ENCODE results near the gene CHTF18.

The CHTF18 gene

DNA sequence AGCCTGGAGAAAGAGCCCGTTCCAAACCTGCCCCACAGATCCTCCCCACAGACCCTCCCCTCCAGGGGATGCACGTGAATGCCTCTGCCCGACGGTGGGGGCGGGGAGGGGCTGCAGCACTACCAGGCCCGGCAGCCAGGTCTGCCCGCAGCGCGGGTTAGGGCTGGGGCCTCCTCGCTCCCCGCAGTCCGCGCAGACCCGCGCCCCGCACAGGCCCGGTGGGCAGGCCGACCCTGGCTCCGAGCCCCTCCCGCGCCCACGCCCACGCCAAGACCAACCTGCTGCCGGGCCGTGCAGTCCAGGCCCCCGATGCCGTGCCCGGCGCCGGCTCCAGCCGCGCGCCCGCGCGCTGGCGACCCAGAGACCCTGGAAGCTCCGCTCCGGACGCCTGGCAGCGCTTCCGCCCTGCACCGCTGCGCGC, 432 bp upstream of the CHTF18 start, which contains the start of gene RPUSD1:
Gene RPUSD1, minus strand, starts transcription at position 404 of the 421 bp plus-strand sequence. CDS start 644 bp downstream, outside the sequence.
- Mint-ChIP-seq H3K4me3 (peak within 1 kb of the TSS; percentile 86), H3K27me3 (ENCODE audit: low read depth) (no peaks in the 10 kb centered on the region), H3K9me3 (no peaks in the 10 kb centered on the region), H3K27ac (peak within 1 kb of the TSS; percentile 77), H3K4me1 (ENCODE audit: low read depth) (no peaks in the 10 kb centered on the region), H3K36me3 (ENCODE audit: low read depth) (peaks cover 6% of the 10 kb centered on the region)

DNA sequence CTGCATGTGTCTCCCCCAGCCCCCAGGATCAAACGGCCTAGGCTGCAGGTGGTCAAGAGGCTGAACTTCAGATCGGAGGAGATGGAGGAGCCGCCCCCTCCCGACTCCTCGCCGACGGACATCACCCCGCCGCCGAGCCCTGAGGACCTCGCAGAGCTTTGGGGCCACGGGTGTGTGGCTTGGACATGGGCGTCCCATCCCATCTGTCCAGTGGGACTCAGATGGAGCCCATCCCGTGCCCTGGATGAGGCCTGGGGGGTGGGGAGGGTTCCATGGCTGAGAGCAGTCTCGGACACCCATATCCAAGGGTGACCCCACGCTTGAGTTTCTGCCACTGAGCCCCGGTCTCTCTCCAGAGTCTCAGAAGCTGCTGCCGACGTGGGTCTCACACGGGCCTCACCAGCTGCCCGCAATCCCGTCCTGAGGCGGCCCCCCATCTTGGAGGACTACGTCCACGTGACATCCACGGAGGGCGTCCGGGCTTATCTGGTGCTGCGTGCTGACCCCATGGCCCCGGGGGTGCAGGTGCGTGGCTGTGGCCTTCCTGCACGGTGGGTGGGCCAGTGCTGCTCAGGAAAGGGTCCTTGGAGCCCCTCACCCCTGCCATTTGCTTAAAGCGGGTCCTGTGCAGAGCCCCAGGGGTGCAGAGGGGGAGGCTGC, 901 bp downstream of the CHTF18 start:
- H3K9me3 Mint-ChIP-seq, result no peaks in the 10 kb centered on the region
- no peaks in the 10 kb centered on the region for H3K4me1 Mint-ChIP-seq (ENCODE audit: low read depth)

DNA sequence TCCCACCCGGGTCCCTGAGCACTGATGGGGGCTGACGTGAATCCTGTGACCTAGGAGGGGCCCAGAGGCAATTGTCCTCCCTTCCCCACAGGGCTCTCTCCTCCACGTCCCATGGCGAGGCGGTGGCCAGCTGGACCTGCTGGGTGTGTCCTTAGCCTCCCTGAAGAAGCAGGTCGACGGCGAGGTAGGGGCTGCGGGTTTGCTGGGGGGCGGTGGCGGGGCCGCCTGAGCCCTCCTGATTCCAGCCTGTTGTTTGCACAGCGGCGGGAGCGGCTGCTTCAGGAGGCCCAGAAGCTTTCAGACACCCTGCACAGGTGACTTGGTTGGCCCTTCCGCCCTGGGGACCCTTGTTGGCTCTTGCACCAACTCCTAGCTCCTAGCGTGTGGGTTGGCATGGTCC, 1.7 kb downstream of the CHTF18 start:
- H3K9me3 Mint-ChIP-seq, result no peaks in the 10 kb centered on the region
- no peaks in the 10 kb centered on the region for H3K4me1 Mint-ChIP-seq (ENCODE audit: low read depth)
- H3K4me3 Mint-ChIP-seq, result peak overlapping the region; percentile 62
- H3K36me3 Mint-ChIP-seq (ENCODE audit: low read depth), result peaks cover 6% of the 10 kb centered on the region
- no peaks in the 10 kb centered on the region for H3K27me3 Mint-ChIP-seq (ENCODE audit: low read depth)
- H3K27ac Mint-ChIP-seq, result no peak overlapping the region

More for the DNA sequence above, 901 bp downstream of the CHTF18 start:
- H3K4me3 Mint-ChIP-seq, result peak overlapping the region; percentile 25
- H3K27ac Mint-ChIP-seq, result no peak overlapping the region
- peaks cover 6% of the 10 kb centered on the region for H3K36me3 Mint-ChIP-seq (ENCODE audit: low read depth)
- no peaks in the 10 kb centered on the region for H3K27me3 Mint-ChIP-seq (ENCODE audit: low read depth)

DNA sequence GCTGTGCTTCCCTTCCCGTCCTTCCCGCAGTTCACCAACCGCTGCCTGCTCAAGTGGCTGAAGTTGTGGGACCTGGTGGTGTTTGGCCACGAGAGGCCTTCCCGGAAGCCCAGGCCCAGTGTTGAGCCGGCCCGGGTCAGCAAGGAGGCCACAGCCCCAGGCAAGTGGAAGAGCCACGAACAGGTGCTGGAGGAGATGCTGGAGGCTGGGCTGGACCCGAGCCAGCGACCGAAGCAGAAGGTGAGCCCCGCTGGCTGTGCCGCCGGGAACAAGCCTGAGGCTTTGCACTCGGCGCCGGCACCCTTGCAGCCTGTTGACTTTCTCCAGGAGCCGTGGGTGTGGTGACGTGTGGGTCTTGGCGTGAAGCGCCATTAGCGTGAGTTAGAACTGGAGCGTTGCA, 2.7 kb downstream of the CHTF18 start:
- Mint-ChIP-seq H3K36me3 (ENCODE audit: low read depth) (peaks cover 6% of the 10 kb centered on the region), H3K9me3 (no peaks in the 10 kb centered on the region), H3K27ac (no peak overlapping the region), H3K27me3 (ENCODE audit: low read depth) (no peaks in the 10 kb centered on the region), H3K4me3 (no peak overlapping the region), H3K4me1 (ENCODE audit: low read depth) (no peaks in the 10 kb centered on the region)

DNA sequence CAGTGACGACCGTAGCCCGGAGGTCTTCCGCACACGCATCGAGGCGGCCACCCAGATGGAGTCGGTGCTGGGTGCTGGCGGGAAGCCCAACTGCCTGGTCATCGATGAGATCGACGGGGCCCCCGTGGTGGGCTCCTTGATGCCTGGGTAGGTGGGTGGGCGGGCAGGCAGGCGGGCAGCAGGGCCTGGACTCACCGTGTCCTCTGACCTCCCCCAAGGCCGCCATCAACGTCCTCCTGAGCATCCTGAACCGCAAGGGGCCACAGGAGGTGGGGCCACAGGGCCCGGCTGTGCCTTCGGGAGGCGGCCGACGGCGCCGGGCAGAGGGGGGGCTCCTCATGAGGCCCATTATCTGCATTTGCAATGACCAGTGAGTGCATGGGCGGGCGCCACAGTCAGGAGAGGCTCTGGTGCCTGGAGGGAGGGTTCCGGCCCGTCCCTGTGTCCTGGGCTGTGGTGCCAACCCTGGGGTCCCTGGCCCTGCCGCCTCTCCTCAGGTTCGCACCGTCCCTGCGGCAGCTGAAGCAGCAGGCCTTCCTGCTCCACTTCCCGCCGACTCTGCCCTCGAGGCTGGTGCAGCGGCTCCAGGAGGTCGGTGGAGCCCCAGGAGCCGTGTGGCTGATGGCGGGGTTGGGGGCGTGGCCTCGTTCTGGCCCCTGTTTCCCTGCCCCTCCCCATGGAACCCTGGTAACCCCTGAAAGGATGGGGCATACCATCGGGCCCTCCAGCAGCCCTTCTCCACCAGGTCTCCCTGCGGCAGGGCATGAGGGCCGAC, 4.0 kb downstream of the CHTF18 start:
- Mint-ChIP-seq H3K9me3 (no peaks in the 10 kb centered on the region), H3K27me3 (ENCODE audit: low read depth) (no peaks in the 10 kb centered on the region), H3K27ac (no peak overlapping the region), H3K4me1 (ENCODE audit: low read depth) (no peaks in the 10 kb centered on the region), H3K36me3 (ENCODE audit: low read depth) (peaks cover 7% of the 10 kb centered on the region), H3K4me3 (no peak overlapping the region)

DNA sequence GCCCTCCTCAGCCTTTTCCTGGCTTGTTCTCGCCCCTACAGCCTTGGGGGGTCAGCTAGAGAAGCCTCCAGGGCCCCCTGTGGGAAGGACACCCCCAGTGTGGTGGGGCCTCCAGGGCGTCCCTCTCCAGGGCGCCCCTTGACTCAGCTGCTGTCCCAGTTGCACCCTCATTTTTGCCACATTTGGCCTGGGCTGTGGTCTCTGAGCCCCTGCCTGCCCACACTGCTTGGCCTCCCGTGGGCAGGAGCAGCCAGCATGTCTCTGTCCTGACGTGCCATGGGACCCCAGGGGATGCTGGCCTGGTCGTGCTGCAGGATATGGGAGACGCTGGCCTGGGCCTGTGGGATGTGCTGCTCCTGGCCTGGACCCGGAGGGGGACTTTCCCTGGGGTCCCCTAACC, 5.0 kb downstream of the CHTF18 start:
- H3K4me3 Mint-ChIP-seq, result no peak overlapping the region
- H3K4me1 Mint-ChIP-seq (ENCODE audit: low read depth), result no peaks in the 10 kb centered on the region
- no peak overlapping the region for H3K27ac Mint-ChIP-seq
- H3K36me3 Mint-ChIP-seq (ENCODE audit: low read depth), result peaks cover 12% of the 10 kb centered on the region
- H3K27me3 Mint-ChIP-seq (ENCODE audit: low read depth), result no peaks in the 10 kb centered on the region
- H3K9me3 Mint-ChIP-seq, result no peaks in the 10 kb centered on the region

DNA sequence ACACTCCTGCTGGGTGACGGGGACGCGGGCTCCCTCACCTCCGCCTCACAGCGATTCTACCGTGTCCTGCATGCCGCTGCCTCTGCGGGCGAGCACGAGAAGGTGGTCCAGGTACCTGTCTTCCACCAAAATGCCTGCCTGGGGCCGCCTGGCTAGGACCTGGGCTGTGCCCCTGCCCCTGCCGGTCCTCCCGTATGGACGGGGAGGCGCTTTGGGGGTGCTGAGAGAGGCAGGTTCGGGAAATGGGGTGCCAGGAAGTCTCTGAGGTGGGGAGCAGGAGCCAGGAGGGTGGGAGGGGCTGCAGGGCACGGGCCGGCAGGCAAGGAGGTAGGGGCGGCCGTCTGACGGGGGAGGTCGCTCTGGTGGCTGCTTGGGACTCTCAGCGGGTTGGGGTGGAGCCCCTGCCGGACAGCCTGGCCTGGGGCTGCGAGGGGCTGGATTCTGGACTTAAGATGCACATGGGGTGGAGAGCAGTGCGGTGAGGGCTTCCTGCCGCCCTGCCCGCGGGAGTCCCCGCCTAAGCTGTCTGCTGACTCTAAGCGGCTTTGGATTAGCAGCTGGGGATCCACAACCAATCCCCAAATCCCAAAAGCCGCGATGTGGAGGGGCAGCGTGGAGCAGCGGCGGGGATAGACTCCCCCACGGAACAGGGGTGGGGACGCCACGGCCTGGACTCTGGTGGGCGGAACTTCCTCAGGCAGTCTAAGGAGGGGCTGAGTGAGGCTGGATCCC, 5.8 kb downstream of the CHTF18 start:
- Mint-ChIP-seq H3K4me3 (no peak overlapping the region), H3K27ac (no peak overlapping the region), H3K4me1 (ENCODE audit: low read depth) (no peaks in the 10 kb centered on the region), H3K36me3 (ENCODE audit: low read depth) (peaks cover 12% of the 10 kb centered on the region), H3K9me3 (no peaks in the 10 kb centered on the region), H3K27me3 (ENCODE audit: low read depth) (no peaks in the 10 kb centered on the region)

DNA sequence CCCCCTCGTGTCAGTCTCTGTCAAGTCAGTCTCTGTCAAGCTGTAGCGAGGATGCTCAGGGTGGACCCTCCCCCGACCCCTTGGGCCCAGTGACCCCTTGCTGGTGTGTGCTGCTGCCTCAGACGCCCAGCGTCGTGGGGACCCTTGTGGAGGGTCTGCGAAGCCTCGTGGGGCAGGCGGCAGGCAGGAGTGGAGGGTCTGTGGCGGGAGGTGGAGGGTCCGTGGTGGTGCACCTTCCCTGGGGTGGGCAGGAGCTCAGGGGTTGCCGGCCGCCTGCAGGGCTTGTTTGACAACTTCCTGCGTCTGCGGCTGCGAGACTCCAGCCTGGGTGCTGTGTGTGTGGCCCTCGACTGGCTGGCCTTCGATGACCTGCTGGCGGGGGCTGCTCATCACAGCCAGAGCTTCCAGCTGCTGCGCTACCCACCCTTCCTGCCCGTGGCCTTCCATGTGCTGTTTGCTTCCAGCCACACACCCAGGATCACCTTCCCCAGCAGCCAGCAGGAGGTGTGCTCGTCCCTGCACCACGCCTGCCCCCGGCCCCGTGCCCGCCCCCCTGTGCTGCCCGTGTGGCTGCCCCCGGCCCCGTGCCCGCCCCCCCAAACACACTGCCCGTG, 6.5 kb downstream of the CHTF18 start:
- H3K9me3 Mint-ChIP-seq, result no peaks in the 10 kb centered on the region
- no peak overlapping the region for H3K27ac Mint-ChIP-seq
- H3K36me3 Mint-ChIP-seq (ENCODE audit: low read depth), result peaks cover 12% of the 10 kb centered on the region
- no peak overlapping the region for H3K4me3 Mint-ChIP-seq
- no peaks in the 10 kb centered on the region for H3K27me3 Mint-ChIP-seq (ENCODE audit: low read depth)
- no peaks in the 10 kb centered on the region for H3K4me1 Mint-ChIP-seq (ENCODE audit: low read depth)

DNA sequence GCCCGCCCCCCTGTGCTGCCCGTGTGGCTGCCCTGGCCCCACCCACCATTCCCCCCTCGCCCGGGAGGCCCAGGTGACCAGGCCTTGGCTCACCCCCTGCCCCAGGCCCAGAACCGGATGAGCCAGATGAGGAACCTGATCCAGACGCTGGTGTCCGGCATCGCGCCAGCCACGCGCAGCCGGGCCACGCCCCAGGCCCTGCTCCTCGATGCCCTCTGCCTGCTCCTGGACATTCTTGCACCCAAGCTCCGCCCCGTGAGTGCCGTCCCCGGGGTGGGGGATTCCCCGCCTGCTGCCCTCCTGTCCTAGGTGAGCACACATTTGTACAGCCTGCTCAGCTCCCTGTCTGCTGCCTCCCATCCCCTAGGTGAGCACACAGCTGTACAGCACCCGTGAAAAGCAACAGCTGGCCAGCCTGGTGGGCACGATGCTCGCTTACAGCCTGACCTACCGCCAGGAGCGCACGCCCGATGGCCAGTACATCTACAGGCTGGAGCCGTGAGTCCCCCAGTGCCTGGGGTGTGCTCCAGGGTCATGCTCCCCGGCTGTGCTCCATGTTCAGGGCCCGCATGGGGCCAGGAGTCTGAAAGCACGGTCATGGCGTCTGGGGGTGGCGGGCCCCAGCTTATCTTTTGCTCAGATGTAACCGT, 7.3 kb downstream of the CHTF18 start:
- no peaks in the 10 kb centered on the region for H3K9me3 Mint-ChIP-seq
- H3K27ac Mint-ChIP-seq, result no peak overlapping the region
- H3K4me1 Mint-ChIP-seq (ENCODE audit: low read depth), result no peaks in the 10 kb centered on the region
- peaks cover 12% of the 10 kb centered on the region for H3K36me3 Mint-ChIP-seq (ENCODE audit: low read depth)
- H3K4me3 Mint-ChIP-seq, result no peak overlapping the region
- no peaks in the 10 kb centered on the region for H3K27me3 Mint-ChIP-seq (ENCODE audit: low read depth)

DNA sequence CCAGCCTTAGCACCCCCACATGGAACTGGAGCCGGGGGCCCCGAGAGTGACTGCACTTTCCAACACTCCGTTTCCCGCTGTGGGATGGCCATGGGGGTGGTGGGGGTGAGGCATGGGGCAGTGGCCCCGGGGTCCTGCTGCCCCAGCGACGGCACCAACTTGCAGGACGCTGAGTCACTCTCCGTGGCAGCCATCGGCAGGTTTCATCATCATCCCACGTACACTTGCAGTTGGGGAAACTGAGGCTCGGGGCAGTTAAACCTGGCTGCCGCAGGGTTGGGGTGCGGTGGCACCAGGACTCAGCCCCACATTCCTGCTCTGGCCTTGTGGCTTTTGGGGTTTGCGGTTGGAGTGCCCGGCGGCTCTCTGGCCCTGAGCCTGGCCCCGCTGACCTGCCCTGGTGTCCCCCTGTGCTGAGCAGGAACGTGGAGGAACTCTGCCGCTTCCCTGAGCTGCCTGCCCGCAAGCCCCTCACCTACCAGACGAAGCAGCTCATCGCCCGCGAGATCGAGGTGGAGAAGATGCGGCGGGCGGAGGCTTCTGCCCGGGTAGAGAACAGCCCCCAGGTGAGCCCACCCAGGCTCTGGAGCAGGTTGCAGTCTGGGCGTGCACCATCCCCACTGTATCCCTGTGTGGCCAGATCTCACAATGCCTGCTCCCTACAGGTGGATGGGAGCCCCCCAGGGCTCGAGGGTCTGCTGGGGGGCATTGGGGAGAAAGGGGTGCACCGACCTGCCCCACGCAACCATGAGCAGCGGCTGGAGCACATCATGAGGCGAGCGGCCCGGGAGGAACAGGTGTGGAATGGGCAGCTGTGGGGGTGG, 8.1 kb downstream of the CHTF18 start:
- Mint-ChIP-seq H3K4me1 (ENCODE audit: low read depth) (no peaks in the 10 kb centered on the region), H3K4me3 (no peak overlapping the region), H3K36me3 (ENCODE audit: low read depth) (peaks cover 9% of the 10 kb centered on the region), H3K27me3 (ENCODE audit: low read depth) (no peaks in the 10 kb centered on the region), H3K27ac (no peak overlapping the region), H3K9me3 (no peaks in the 10 kb centered on the region)

DNA sequence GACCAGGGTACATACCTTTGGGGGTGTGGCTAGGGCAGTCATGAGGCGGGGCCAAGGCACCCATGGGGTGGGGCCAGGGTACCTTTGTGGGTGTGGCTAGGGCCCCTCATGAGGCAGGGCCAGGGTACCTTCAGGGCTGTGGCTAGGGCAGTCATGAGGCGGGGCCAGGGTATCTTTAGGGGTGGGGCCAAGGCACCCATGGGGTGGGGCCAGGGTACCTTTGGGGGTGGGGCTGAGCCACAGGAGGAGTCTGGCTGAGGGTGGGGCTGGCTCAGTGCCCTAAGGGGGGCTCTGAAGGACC, 8.7 kb downstream of the CHTF18 start:
- Mint-ChIP-seq H3K4me3 (no peak overlapping the region), H3K27me3 (ENCODE audit: low read depth) (no peaks in the 10 kb centered on the region), H3K27ac (no peak overlapping the region), H3K4me1 (ENCODE audit: low read depth) (no peaks in the 10 kb centered on the region), H3K36me3 (ENCODE audit: low read depth) (peaks cover 6% of the 10 kb centered on the region), H3K9me3 (no peaks in the 10 kb centered on the region)

DNA sequence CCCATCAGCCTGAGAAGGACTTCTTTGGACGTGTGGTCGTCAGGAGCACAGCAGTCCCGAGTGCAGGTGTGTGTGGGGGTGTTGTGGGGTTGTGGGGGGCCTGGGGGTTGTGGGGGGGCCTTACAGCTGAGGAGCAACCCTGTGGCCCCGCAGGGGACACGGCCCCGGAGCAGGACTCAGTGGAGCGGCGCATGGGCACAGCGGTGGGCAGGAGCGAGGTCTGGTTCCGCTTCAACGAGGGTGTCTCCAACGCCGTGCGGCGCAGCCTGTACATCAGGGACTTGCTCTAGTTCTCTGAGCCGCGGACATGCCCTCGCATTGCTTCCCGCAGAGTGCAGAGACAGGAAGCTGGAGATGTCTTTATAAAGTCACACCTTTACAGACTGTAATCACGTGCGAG, 9.3 kb downstream of the CHTF18 start:
- H3K27ac Mint-ChIP-seq, result no peak overlapping the region
- peaks cover 6% of the 10 kb centered on the region for H3K36me3 Mint-ChIP-seq (ENCODE audit: low read depth)
- no peak overlapping the region for H3K4me3 Mint-ChIP-seq
- no peaks in the 10 kb centered on the region for H3K27me3 Mint-ChIP-seq (ENCODE audit: low read depth)
- no peaks in the 10 kb centered on the region for H3K9me3 Mint-ChIP-seq
- H3K4me1 Mint-ChIP-seq (ENCODE audit: low read depth), result no peaks in the 10 kb centered on the region

DNA sequence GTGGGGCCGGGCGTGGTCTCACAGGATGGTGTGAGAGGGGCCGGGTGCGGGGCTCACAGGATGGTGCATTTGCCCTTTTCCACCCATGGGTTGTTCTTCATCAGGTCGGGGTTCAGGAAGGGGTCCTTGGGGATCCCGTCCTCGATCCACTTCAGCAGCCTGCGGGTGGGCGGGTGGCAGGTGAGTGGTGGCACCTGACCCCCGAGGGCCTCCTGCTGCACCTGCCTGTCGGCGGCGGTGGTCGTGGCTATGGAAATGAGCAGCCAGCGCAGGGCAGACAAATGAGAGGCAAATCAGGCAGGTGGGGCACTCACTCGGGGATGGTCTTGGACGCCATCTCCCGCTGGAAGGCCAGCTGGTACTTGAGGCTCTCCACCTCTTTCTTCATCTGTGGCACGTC, 10.2 kb downstream of the CHTF18 start:
- no peak overlapping the region for H3K4me3 Mint-ChIP-seq
- H3K27ac Mint-ChIP-seq, result no peak overlapping the region
- peaks cover 6% of the 10 kb centered on the region for H3K36me3 Mint-ChIP-seq (ENCODE audit: low read depth)
- H3K9me3 Mint-ChIP-seq, result no peaks in the 10 kb centered on the region
- H3K27me3 Mint-ChIP-seq (ENCODE audit: low read depth), result no peaks in the 10 kb centered on the region
- no peaks in the 10 kb centered on the region for H3K4me1 Mint-ChIP-seq (ENCODE audit: low read depth)
